ENCODE data around the gene TRIM65. TPM values are rescaled to one million over a fixed set of nuclear protein-coding genes. Genes with fewer than 3 reads are reported as not detected.

The TRIM65 gene
- total and polyA plus RNA-seq, 7 donors = 9.0 to 14.8 (median 9.3) TPM

GRCh38 chr17:75915268-75915667 is 18.5 kb upstream of the TRIM65 start:
- Histone ChIP-seq H3K27ac (no peak overlapping the region), H3K36me3 (ENCODE audit: insufficient read depth in 1 of 2, low read depth in 1 of 2) (peaks cover 0 to 9% of the 10 kb centered on the region in 2 donors), H3K27me3 (ENCODE audit: insufficient read depth in 3 of 3, low read length in 2 of 3) (no peaks in the 10 kb centered on the region), H3K4me3 (no peak overlapping the region), H3K4me1 (no peaks in the 10 kb centered on the region), H3K9me3 (no peaks in the 10 kb centered on the region)
- ATAC-seq (no peak), DNase-seq (no peak)
- no peak for TF ChIP-seq CTCF (IDR thresholded peaks at IDR 0.05)
- intact Hi-C loops (cut with DNase I) = loop anchor here in 1 of 2 donors (10.0 kb wide), 1 partner anchor 380 kb away; no protein-coding TSS in a partner anchor
- 85 to 91% (median 86%) methylated on average over 8 of the region's 8 CpGs for WGBS, 3 donors

DNA sequence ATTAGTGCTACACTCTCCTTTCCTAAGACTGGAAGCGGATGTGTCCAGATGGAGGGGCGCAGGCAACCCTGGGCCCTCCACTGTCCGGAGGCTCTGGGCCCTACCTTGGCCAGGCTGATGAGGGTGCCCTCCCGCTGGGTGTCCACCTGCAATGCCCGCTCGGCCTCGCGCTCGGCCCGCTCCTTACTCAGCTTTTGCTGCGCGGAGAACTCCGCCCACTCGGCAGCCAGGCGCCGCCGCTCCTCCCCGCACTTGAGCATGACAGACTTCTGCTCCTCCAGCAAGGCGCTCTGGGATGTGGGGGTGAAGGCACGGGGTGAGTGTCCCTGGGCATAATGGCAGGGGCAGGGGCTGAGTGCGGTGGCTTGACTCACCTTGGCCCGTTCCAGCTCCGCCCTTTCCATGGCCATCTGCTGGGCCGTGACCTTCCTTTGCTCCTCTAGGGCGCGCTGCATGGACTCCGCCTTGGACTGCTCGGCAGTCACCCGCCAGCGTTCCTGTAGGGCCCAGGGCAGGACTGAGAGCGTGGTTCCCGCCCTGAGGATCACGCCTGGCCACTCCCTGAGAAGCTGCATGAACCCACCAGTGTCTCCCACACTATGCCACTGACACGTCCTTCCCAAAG is 18.0 kb upstream of the TRIM65 start:
- Histone ChIP-seq H3K9me3 (no peaks in the 10 kb centered on the region), H3K27ac (no peak overlapping the region), H3K4me3 (no peak overlapping the region), H3K36me3 (ENCODE audit: insufficient read depth in 1 of 2, low read depth in 1 of 2) (peaks cover 0 to 9% of the 10 kb centered on the region in 2 donors), H3K27me3 (ENCODE audit: insufficient read depth in 3 of 3, low read length in 2 of 3) (no peaks in the 10 kb centered on the region), H3K4me1 (no peaks in the 10 kb centered on the region)
- ATAC-seq (no peak), DNase-seq (no peak)
- WGBS, 3 donors = 92 to 94% (median 92%) methylated on average over 34 of the region's 34 CpGs
- intact Hi-C loops (cut with DNase I) = loop anchor here in 1 of 2 donors (10.0 kb wide), 1 partner anchor 380 kb away; no protein-coding TSS in a partner anchor
- no peak for TF ChIP-seq CTCF (IDR thresholded peaks at IDR 0.05)

GRCh38 chr17:75913537-75914210 is 16.9 kb upstream of the TRIM65 start:
- no peaks in the 10 kb centered on the region for H3K9me3 ChIP-seq
- no peak overlapping the region for H3K27ac ChIP-seq
- H3K36me3 ChIP-seq (ENCODE audit: insufficient read depth in 1 of 2, low read depth in 1 of 2) = peaks cover 0 to 9% of the 10 kb centered on the region in 2 donors
- no peak for TF ChIP-seq CTCF (IDR thresholded peaks at IDR 0.05)
- no peaks in the 10 kb centered on the region for H3K4me1 ChIP-seq
- intact Hi-C loops (cut with DNase I) = loop anchor here in 1 of 2 donors (10.0 kb wide), 1 partner anchor 381 kb away; no protein-coding TSS in a partner anchor
- no peak for DNase-seq
- no peaks in the 10 kb centered on the region for H3K27me3 ChIP-seq (ENCODE audit: insufficient read depth in 3 of 3, low read length in 2 of 3)
- no peak for ATAC-seq
- H3K4me3 ChIP-seq = no peak overlapping the region
- WGBS, 3 donors = 89 to 91% (median 90%) methylated on average over 30 to 32 of the region's 32 CpGs

GRCh38 chr17:75910699-75911098 is 13.9 kb upstream of the TRIM65 start:
- no peaks in the 10 kb centered on the region for H3K4me1 ChIP-seq
- DNase-seq = no peak
- no peak for ATAC-seq
- no peak overlapping the region for H3K27ac ChIP-seq
- intact Hi-C loops (cut with DNase I) = loop anchor here in 1 of 2 donors (10.0 kb wide), 1 partner anchor 384 kb away; no protein-coding TSS in a partner anchor
- H3K27me3 ChIP-seq (ENCODE audit: insufficient read depth in 3 of 3, low read length in 2 of 3) = no peaks in the 10 kb centered on the region
- no peak overlapping the region for H3K4me3 ChIP-seq
- TF ChIP-seq CTCF (IDR thresholded peaks at IDR 0.05) = no peak
- no peaks in the 10 kb centered on the region for H3K9me3 ChIP-seq
- H3K36me3 ChIP-seq (ENCODE audit: insufficient read depth in 1 of 2, low read depth in 1 of 2) = peaks cover 0 to 9% of the 10 kb centered on the region in 2 donors
- 82 to 87% (median 83%) methylated on average over 6 of the region's 6 CpGs for WGBS, 3 donors
